GM12864 (cell line): Measurements from ENCODE around the gene CWC22.
"Not testable (repeated sequence)": the region's sequence is repeated elsewhere in the genome, so short reads cannot be mapped to it uniquely, and the experiment has no call there.

Experiments
- DNase-seq: peaks from one replicate; pipeline ENCODE4 v3.0.0-alpha.2; 2011; ENCODE audit warnings: low read depth
- H3K4me3 ChIP-seq: 2 replicates; pipeline ENCODE4 v1.5.1; 2011; ENCODE audit warnings: mild to moderate bottlenecking, low read depth, low read length, control low read depth
- CTCF ChIP-seq: IDR thresholded peaks from 2 replicates; pipeline ENCODE4 v1.5.1; 2011; ENCODE audit warnings: low read depth, mild to moderate bottlenecking, moderate library complexity, low read length, control low read depth, inconsistent platforms; ENCODE audit errors: missing control alignments

The CWC22 gene

DNA sequence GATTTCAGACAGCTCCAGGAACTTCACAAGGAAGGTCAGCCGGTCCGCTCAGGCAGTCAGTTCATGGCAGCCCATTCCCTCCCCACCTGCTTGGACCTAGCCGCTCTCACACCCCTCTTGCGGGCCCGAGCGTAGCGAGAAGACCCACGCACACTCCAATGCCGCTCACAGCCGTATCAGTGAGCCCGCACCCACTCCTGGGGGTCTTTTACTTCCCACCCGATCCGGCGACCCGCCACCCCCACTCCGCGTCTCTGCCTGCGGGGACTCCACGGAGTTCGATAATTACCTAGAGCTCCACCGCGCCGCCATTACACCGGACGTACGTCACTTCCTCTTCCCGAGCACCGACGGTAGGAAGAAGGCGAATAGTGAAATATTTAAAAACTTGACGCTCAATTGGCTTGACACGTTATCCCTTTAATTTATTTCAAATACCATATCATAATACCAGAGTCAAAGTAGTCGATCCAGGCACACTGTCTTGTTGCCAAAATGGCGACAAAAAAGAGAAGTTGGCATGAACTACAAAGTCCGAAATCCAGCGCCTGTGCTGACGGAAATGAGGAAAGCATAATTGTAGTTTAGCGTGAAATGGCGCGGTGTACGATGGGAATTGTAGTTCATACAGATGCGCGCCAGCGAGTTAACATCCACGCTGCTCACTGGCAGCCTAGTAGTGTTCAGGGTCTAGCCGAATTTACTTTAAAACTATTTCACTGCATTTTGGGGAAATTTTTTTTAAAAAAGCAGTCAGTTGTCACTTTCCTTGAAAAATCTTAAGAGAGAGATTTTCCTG lies at the start of gene CWC22:
Gene CWC22, minus strand, starts transcription at position 517 of the 799 bp plus-strand sequence. CDS start 13,956 bp downstream, outside the sequence.
- TF ChIP-seq CTCF, result no peak
- peak within 1 kb of the TSS; percentile 66 for H3K4me3 ChIP-seq
- DNase-seq, result peak; percentile 84

- TF ChIP-seq CTCF, result no peak
- DNase-seq, result no peak
- H3K4me3 ChIP-seq, result no peak overlapping the region
Observed at GRCh38 chr2:180056367-180057118, 49.4 kb upstream of the CWC22 start.

GRCh38 chr2:180054576-180054975 lies 47.5 kb upstream of the CWC22 start:
- DNase-seq, H3K4me3 ChIP-seq: not testable (repeated sequence)

GRCh38 chr2:180050246-180050645 lies 43.1 kb upstream of the CWC22 start:
- no peak overlapping the region for H3K4me3 ChIP-seq
- TF ChIP-seq CTCF, result no peak
- no peak for DNase-seq

DNA sequence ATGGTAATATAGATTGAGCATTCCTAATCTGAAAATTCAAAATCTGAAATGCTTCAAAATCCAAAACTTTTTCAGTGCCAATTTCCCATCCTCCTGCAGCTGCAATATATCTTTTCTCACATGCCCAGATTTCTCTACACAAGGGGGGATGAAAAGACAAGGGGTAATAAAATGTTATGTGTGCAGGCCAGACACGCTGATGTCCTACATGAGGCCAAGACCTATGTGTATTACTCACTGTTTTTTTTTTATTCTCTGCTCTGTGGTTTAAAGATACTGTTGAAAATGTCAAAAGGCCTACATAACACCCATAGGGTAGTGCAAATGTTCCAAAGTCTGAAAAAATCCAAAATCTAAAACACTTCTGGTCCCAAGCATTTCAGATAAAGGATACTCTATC lies 41.2 kb upstream of the CWC22 start:
- no peak for TF ChIP-seq CTCF
- no peak overlapping the region for H3K4me3 ChIP-seq
- DNase-seq, result no peak

GRCh38 chr2:180046776-180047175 lies 39.7 kb upstream of the CWC22 start:
- no peak for TF ChIP-seq CTCF
- no peak overlapping the region for H3K4me3 ChIP-seq
- no peak for DNase-seq

- no peak overlapping the region for H3K4me3 ChIP-seq
- DNase-seq, result no peak
- no peak for TF ChIP-seq CTCF
Observed at GRCh38 chr2:180046202-180046601, 39.1 kb upstream of the CWC22 start.
